HL-60/S4 treated with retinoic acid at 250 ng/mL for 4 days and 3 days (cell line): Measurements from ENCODE around the gene SORBS1.

ENCODE experiments used
- in situ Hi-C: fragments of 300-500 bp; cut with MboI; formaldehyde crosslinking; loops from 2 replicates; pipeline ENCODE4 v1.7.0; 2022; ENCODE audit warnings: low sequenced_read_pairs

The SORBS1 gene

GRCh38 chr10:95467162-95467599, 94.0 kb downstream of the SORBS1 start:
- in situ Hi-C loops, result no loop called here

GRCh38 chr10:95466436-95466835, 94.7 kb downstream of the SORBS1 start:
- in situ Hi-C loops, result no loop called here

GRCh38 chr10:95464280-95464679, 96.9 kb downstream of the SORBS1 start:
- in situ Hi-C loops, result no loop called here

- in situ Hi-C loops, result no loop called here
Observed at GRCh38 chr10:95462740-95463667, 98.2 kb downstream of the SORBS1 start.

- in situ Hi-C loops, result no loop called here
Observed at GRCh38 chr10:95461611-95462010, 99.6 kb downstream of the SORBS1 start.

GRCh38 chr10:95459446-95460045, 101.6 kb downstream of the SORBS1 start:
- in situ Hi-C loops, result no loop called here

- in situ Hi-C loops, result no loop called here
Observed at GRCh38 chr10:95458871-95459270, 102.3 kb downstream of the SORBS1 start.

GRCh38 chr10:95458014-95458413, 103.2 kb downstream of the SORBS1 start:
- in situ Hi-C loops, result no loop called here

GRCh38 chr10:95457319-95457886, 103.8 kb downstream of the SORBS1 start:
- in situ Hi-C loops, result no loop called here

- in situ Hi-C loops, result no loop called here
Observed at GRCh38 chr10:95456516-95456915, 104.7 kb downstream of the SORBS1 start.

- in situ Hi-C loops, result no loop called here
Observed at GRCh38 chr10:95454940-95455339, 106.2 kb downstream of the SORBS1 start.

- in situ Hi-C loops, result no loop called here
Observed at GRCh38 chr10:95454356-95454755, 106.8 kb downstream of the SORBS1 start.

- in situ Hi-C loops, result no loop called here
Observed at GRCh38 chr10:95451568-95452524, 109.3 kb downstream of the SORBS1 start.

GRCh38 chr10:95451150-95451549, 110.0 kb downstream of the SORBS1 start:
- in situ Hi-C loops, result no loop called here

GRCh38 chr10:95450188-95450587, 111.0 kb downstream of the SORBS1 start:
- in situ Hi-C loops, result no loop called here

- in situ Hi-C loops, result no loop called here
Observed at GRCh38 chr10:95447685-95448084, 113.5 kb downstream of the SORBS1 start.

GRCh38 chr10:95445837-95446486, 115.2 kb downstream of the SORBS1 start:
- in situ Hi-C loops, result no loop called here

GRCh38 chr10:95445223-95445836, 115.8 kb downstream of the SORBS1 start:
- in situ Hi-C loops, result no loop called here

- in situ Hi-C loops, result no loop called here
Observed at GRCh38 chr10:95444792-95445191, 116.4 kb downstream of the SORBS1 start.

- in situ Hi-C loops, result no loop called here
Observed at GRCh38 chr10:95443636-95444035, 117.5 kb downstream of the SORBS1 start.
